Measurements from ENCODE around the gene BRWD1.
A peak's percentile ranks its signal among the peaks of the same experiment; 100 is the strongest.

The BRWD1 gene

GRCh38 chr21:39312112-39313041, 1.1 kb downstream of the BRWD1 start:
- H3K9me3 ChIP-seq (ENCODE audit: control insufficient read depth, insufficient read depth, low read length): no peaks in the 10 kb centered on the region
- H3K9ac ChIP-seq (ENCODE audit: low read depth, low read length): no peak overlapping the region
- H3K36me3 ChIP-seq (ENCODE audit: control insufficient read depth, insufficient read depth, low read length): peaks cover 6% of the 10 kb centered on the region
- peak overlapping the region; percentile 82 for H3K4me3 ChIP-seq (ENCODE audit: low read depth, low read length)
- no peaks in the 10 kb centered on the region for H3K4me1 ChIP-seq (ENCODE audit: control insufficient read depth, insufficient read depth, low read length)
- H3K27me3 ChIP-seq (ENCODE audit: control insufficient read depth, insufficient read depth, low read length): no peaks in the 10 kb centered on the region

DNA sequence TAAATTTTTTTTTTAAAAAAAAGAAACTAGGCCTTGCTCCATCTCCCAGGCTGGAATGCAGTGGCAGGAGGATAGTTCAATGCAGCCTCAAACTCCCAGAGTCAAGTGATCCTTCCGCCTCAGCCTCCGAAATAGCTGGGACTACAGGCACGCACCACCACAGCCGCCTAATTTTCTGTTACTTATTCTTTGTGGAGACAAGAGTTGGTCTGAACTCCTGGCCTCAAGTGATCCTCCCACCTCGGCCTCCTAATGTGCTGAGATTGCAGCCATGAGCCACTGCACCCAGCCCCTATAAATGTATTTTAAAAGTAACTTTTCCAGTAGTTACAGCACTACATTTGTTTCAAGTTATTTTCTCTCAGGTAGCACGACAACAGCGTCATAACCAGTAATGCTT, 2.3 kb downstream of the BRWD1 start:
- H3K4me1 ChIP-seq (ENCODE audit: control insufficient read depth, insufficient read depth, low read length): no peaks in the 10 kb centered on the region
- no peak overlapping the region for H3K4me3 ChIP-seq (ENCODE audit: low read depth, low read length)
- no peaks in the 10 kb centered on the region for H3K27me3 ChIP-seq (ENCODE audit: control insufficient read depth, insufficient read depth, low read length)
- peaks cover 6% of the 10 kb centered on the region for H3K36me3 ChIP-seq (ENCODE audit: control insufficient read depth, insufficient read depth, low read length)
- no peak overlapping the region for H3K9ac ChIP-seq (ENCODE audit: low read depth, low read length)
- no peaks in the 10 kb centered on the region for H3K9me3 ChIP-seq (ENCODE audit: control insufficient read depth, insufficient read depth, low read length)

DNA sequence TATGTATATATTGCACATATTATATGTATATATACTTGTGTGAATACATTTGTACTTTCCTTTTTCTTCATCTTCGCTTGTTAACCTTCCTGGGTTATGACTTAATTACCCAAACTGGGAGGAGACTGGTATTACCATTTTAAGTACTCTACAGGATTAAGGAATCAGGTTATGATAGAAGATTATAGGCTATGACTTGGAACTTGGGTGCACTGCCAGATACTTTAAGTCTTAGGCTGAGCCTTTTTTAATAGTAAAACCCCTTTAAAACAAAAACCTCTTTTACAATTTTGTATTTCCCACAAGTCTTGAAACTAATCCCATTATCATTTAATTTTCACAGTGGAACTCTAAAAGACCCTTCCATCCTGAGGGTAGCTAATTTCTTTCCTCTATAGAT, 6.0 kb downstream of the BRWD1 start:
- peaks cover 6% of the 10 kb centered on the region for H3K36me3 ChIP-seq (ENCODE audit: control insufficient read depth, insufficient read depth, low read length)
- no peak overlapping the region for H3K4me3 ChIP-seq (ENCODE audit: low read depth, low read length)
- H3K27me3 ChIP-seq (ENCODE audit: control insufficient read depth, insufficient read depth, low read length): no peaks in the 10 kb centered on the region
- H3K9ac ChIP-seq (ENCODE audit: low read depth, low read length): no peak overlapping the region
- H3K4me1 ChIP-seq (ENCODE audit: control insufficient read depth, insufficient read depth, low read length): no peaks in the 10 kb centered on the region
- H3K9me3 ChIP-seq (ENCODE audit: control insufficient read depth, insufficient read depth, low read length): no peaks in the 10 kb centered on the region

- H3K9me3 ChIP-seq (ENCODE audit: control insufficient read depth, insufficient read depth, low read length): no peaks in the 10 kb centered on the region
- no peaks in the 10 kb centered on the region for H3K27me3 ChIP-seq (ENCODE audit: control insufficient read depth, insufficient read depth, low read length)
- no peak overlapping the region for H3K9ac ChIP-seq (ENCODE audit: low read depth, low read length)
- peaks cover 4% of the 10 kb centered on the region for H3K36me3 ChIP-seq (ENCODE audit: control insufficient read depth, insufficient read depth, low read length)
- H3K4me1 ChIP-seq (ENCODE audit: control insufficient read depth, insufficient read depth, low read length): no peaks in the 10 kb centered on the region
- H3K4me3 ChIP-seq (ENCODE audit: low read depth, low read length): no peak overlapping the region
These were observed 12.8 kb downstream of the BRWD1 start for GRCh38 chr21:39300587-39300986.

DNA sequence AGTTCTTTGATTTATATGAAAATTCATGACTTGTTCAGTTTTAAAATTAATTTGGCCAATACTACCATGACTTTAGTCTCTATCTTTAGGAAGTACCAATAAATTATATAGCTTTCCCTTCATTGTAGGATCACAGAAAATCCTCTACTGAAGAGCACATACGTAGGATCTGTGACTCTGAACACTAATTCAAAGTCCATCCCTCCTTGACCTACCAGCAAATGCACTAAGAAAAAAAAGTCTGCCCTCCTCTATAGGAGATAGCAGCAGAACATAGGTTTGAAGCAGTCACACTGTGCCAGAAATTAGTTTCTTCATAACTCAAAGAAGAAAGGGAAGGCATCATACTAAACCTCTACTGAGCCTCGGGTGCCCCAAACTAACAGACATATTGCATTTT, 16.5 kb downstream of the BRWD1 start:
- Histone ChIP-seq H3K4me3 (ENCODE audit: low read depth, low read length) (no peak overlapping the region), H3K9me3 (ENCODE audit: control insufficient read depth, insufficient read depth, low read length) (no peaks in the 10 kb centered on the region), H3K9ac (ENCODE audit: low read depth, low read length) (no peak overlapping the region), H3K36me3 (ENCODE audit: control insufficient read depth, insufficient read depth, low read length) (peaks cover 11% of the 10 kb centered on the region), H3K4me1 (ENCODE audit: control insufficient read depth, insufficient read depth, low read length) (no peaks in the 10 kb centered on the region), H3K27me3 (ENCODE audit: control insufficient read depth, insufficient read depth, low read length) (no peaks in the 10 kb centered on the region)

DNA sequence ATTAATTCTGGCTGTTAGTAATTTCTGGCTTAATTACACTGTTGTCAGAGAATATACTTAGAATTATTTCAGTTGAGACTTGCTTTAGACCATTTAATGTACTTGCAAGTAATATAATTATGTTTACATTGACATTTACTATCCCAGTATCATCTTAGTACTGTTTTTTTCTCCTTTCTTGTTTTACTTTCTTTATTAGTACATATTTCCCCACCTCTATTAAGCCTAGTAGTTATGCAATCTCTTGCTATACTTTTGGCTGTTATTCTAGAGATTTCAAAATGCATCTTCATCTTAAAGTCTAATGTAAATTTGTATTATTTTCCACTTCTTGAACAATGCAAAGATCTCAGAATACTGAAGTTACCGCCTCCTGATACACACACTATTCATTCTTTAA, 24.4 kb downstream of the BRWD1 start:
- H3K9ac ChIP-seq (ENCODE audit: low read depth, low read length): no peak overlapping the region
- H3K4me1 ChIP-seq (ENCODE audit: control insufficient read depth, insufficient read depth, low read length): no peaks in the 10 kb centered on the region
- H3K36me3 ChIP-seq (ENCODE audit: control insufficient read depth, insufficient read depth, low read length): peaks cover 20% of the 10 kb centered on the region
- H3K9me3 ChIP-seq (ENCODE audit: control insufficient read depth, insufficient read depth, low read length): no peaks in the 10 kb centered on the region
- no peak overlapping the region for H3K4me3 ChIP-seq (ENCODE audit: low read depth, low read length)
- no peaks in the 10 kb centered on the region for H3K27me3 ChIP-seq (ENCODE audit: control insufficient read depth, insufficient read depth, low read length)

DNA sequence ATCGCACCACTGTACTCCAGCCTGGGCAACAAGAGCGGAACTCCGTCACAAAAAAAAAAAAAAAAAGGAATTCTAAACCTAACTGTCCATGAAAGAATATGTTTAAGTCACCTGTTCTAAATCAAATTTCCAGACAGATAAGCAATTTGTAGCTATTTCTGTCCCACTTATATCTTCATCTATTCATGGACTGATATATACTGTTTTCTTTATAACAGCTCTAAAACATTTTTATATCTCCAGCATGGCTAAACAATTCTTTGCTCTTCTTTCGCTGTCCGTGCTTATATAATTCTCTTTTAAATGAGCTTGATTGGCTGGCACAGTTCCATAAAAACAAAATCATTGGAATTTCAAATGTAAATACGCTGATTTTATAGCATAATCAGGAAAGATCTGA, 30.5 kb downstream of the BRWD1 start:
- no peaks in the 10 kb centered on the region for H3K36me3 ChIP-seq (ENCODE audit: control insufficient read depth, insufficient read depth, low read length)
- no peak overlapping the region for H3K9ac ChIP-seq (ENCODE audit: low read depth, low read length)
- no peaks in the 10 kb centered on the region for H3K27me3 ChIP-seq (ENCODE audit: control insufficient read depth, insufficient read depth, low read length)
- H3K9me3 ChIP-seq (ENCODE audit: control insufficient read depth, insufficient read depth, low read length): no peaks in the 10 kb centered on the region
- no peaks in the 10 kb centered on the region for H3K4me1 ChIP-seq (ENCODE audit: control insufficient read depth, insufficient read depth, low read length)
- no peak overlapping the region for H3K4me3 ChIP-seq (ENCODE audit: low read depth, low read length)

GRCh38 chr21:39281853-39282252, 31.6 kb downstream of the BRWD1 start:
- Histone ChIP-seq H3K4me3 (ENCODE audit: low read depth, low read length) (no peak overlapping the region), H3K36me3 (ENCODE audit: control insufficient read depth, insufficient read depth, low read length) (no peaks in the 10 kb centered on the region), H3K9ac (ENCODE audit: low read depth, low read length) (no peak overlapping the region), H3K9me3 (ENCODE audit: control insufficient read depth, insufficient read depth, low read length) (no peaks in the 10 kb centered on the region), H3K27me3 (ENCODE audit: control insufficient read depth, insufficient read depth, low read length) (no peaks in the 10 kb centered on the region), H3K4me1 (ENCODE audit: control insufficient read depth, insufficient read depth, low read length) (no peaks in the 10 kb centered on the region)

GRCh38 chr21:39281207-39281606, 32.2 kb downstream of the BRWD1 start:
- no peaks in the 10 kb centered on the region for H3K27me3 ChIP-seq (ENCODE audit: control insufficient read depth, insufficient read depth, low read length)
- H3K4me3 ChIP-seq (ENCODE audit: low read depth, low read length): no peak overlapping the region
- no peaks in the 10 kb centered on the region for H3K36me3 ChIP-seq (ENCODE audit: control insufficient read depth, insufficient read depth, low read length)
- H3K9me3 ChIP-seq (ENCODE audit: control insufficient read depth, insufficient read depth, low read length): no peaks in the 10 kb centered on the region
- H3K9ac ChIP-seq (ENCODE audit: low read depth, low read length): no peak overlapping the region
- H3K4me1 ChIP-seq (ENCODE audit: control insufficient read depth, insufficient read depth, low read length): no peaks in the 10 kb centered on the region

DNA sequence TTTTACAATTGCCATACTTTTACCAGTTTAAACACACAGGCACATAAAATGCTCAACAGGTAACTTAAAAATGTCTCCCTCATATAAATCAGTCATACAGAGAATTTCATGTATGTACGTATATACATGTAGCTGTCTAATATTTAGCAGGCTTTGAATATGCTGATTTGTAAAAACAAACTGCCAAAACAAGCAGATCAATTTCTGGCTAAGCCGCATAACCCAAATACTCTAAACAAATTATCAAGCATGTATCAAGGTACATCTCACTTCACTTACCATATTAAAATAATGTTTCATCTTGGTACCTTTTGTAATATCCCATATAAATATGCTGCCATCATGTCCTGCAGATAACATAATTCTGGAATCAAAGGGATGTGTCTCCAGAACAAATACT, 43.8 kb downstream of the BRWD1 start:
- Histone ChIP-seq H3K9ac (ENCODE audit: low read depth, low read length) (no peak overlapping the region), H3K27me3 (ENCODE audit: control insufficient read depth, insufficient read depth, low read length) (no peaks in the 10 kb centered on the region), H3K9me3 (ENCODE audit: control insufficient read depth, insufficient read depth, low read length) (no peaks in the 10 kb centered on the region), H3K36me3 (ENCODE audit: control insufficient read depth, insufficient read depth, low read length) (peaks cover 3% of the 10 kb centered on the region), H3K4me3 (ENCODE audit: low read depth, low read length) (no peak overlapping the region), H3K4me1 (ENCODE audit: control insufficient read depth, insufficient read depth, low read length) (no peaks in the 10 kb centered on the region)

DNA sequence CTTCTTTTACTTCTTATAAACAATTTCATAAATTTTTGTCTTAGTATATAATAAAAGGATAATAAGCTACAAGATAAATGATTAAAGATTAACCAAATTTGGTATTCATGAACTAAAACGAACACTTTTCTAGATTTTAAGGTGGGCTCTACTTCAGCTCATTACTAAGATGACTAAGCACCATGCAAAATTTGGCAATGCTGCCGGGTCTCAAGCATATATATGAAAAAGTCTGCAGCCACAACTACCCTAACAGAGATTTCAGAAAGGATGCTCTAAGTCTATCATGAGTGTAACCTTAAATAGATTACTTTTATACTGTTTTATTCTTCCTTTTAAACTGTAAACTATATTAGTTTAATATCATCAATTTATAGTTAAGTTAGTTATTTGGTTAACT, 47.8 kb downstream of the BRWD1 start:
- no peak overlapping the region for H3K4me3 ChIP-seq (ENCODE audit: low read depth, low read length)
- H3K36me3 ChIP-seq (ENCODE audit: control insufficient read depth, insufficient read depth, low read length): peaks cover 3% of the 10 kb centered on the region
- no peaks in the 10 kb centered on the region for H3K9me3 ChIP-seq (ENCODE audit: control insufficient read depth, insufficient read depth, low read length)
- no peak overlapping the region for H3K9ac ChIP-seq (ENCODE audit: low read depth, low read length)
- H3K4me1 ChIP-seq (ENCODE audit: control insufficient read depth, insufficient read depth, low read length): no peaks in the 10 kb centered on the region
- H3K27me3 ChIP-seq (ENCODE audit: control insufficient read depth, insufficient read depth, low read length): no peaks in the 10 kb centered on the region

DNA sequence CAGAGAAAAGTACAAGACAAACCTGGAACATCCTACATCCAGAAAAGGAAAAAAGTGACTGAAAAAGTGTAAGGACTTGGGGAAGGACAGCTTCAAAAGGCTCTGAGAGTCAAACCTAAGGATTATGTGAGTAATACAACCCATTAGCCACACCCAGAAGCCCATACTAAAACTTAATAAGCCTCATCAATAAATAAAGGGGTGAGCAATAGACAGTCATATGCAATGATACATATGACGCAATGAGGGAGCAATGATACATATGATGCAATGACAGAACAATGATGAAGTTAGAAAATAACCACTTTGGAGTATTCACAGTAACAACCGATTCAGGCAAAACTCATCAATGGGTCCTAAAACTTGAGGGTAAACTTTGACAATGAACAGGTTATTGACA, 50.1 kb downstream of the BRWD1 start:
- H3K4me3 ChIP-seq (ENCODE audit: low read depth, low read length): no peak overlapping the region
- no peaks in the 10 kb centered on the region for H3K4me1 ChIP-seq (ENCODE audit: control insufficient read depth, insufficient read depth, low read length)
- no peak overlapping the region for H3K9ac ChIP-seq (ENCODE audit: low read depth, low read length)
- no peaks in the 10 kb centered on the region for H3K36me3 ChIP-seq (ENCODE audit: control insufficient read depth, insufficient read depth, low read length)
- H3K27me3 ChIP-seq (ENCODE audit: control insufficient read depth, insufficient read depth, low read length): no peaks in the 10 kb centered on the region
- H3K9me3 ChIP-seq (ENCODE audit: control insufficient read depth, insufficient read depth, low read length): no peaks in the 10 kb centered on the region

Data from iPS-15b (cell line).